ENCODE data around the gene ETS1. TPM values are rescaled to one million over a fixed set of nuclear protein-coding genes. Genes with fewer than 3 reads are reported as not detected.
"Not testable (repeated sequence)": the region's sequence is repeated elsewhere in the genome, so short reads cannot be mapped to it uniquely, and the experiment has no call there.

The ETS1 gene
- total and polyA plus RNA-seq, 5 donors, result 24.5 to 60.6 (median 50.6) TPM

- no peaks in the 10 kb centered on the region for H3K27me3 ChIP-seq (ENCODE audit: control insufficient read depth, insufficient read depth)
- no peak for ATAC-seq
- no peak overlapping the region for H3K27ac ChIP-seq (ENCODE audit: low read length)
- intact Hi-C loops (cut with DNase I), result no loop called here
- no peak overlapping the region for H3K4me3 ChIP-seq (ENCODE audit: low read length)
- WGBS, result 39% methylated on average over 5 of the region's 5 CpGs
- DNase-seq, result no peak
- peaks cover 22% of the 10 kb centered on the region for H3K4me1 ChIP-seq (ENCODE audit: control insufficient read depth, insufficient read depth, low read length)
- no peaks in the 10 kb centered on the region for H3K9me3 ChIP-seq (ENCODE audit: control insufficient read depth, low read length)
These were observed 129.0 kb downstream of the ETS1 start for GRCh38 chr11:128458321-128458720.

GRCh38 chr11:128457874-128458273, 129.5 kb downstream of the ETS1 start:
- Histone ChIP-seq H3K9me3 (ENCODE audit: control insufficient read depth, low read length) (no peaks in the 10 kb centered on the region), H3K4me3 (ENCODE audit: low read length) (no peak overlapping the region), H3K4me1 (ENCODE audit: control insufficient read depth, insufficient read depth, low read length) (peaks cover 21% of the 10 kb centered on the region), H3K27ac (ENCODE audit: low read length) (no peak overlapping the region), H3K27me3 (ENCODE audit: control insufficient read depth, insufficient read depth) (no peaks in the 10 kb centered on the region)
- ATAC-seq (no peak), DNase-seq (no peak)
- intact Hi-C loops (cut with DNase I), result no loop called here
- WGBS, result 95% methylated on average over 3 of the region's 3 CpGs

GRCh38 chr11:128456566-128457268, 130.6 kb downstream of the ETS1 start:
- Histone ChIP-seq H3K4me1 (ENCODE audit: control insufficient read depth, insufficient read depth, low read length) (peaks cover 21% of the 10 kb centered on the region), H3K4me3 (ENCODE audit: low read length) (no peak overlapping the region), H3K27ac (ENCODE audit: low read length) (peak overlapping the region; percentile 1), H3K27me3 (ENCODE audit: control insufficient read depth, insufficient read depth) (no peaks in the 10 kb centered on the region), H3K9me3 (ENCODE audit: control insufficient read depth, low read length) (no peaks in the 10 kb centered on the region)
- WGBS, result 62% methylated on average over 8 of the region's 8 CpGs
- ATAC-seq (peak; percentile 26 to 63), DNase-seq (peak in 1 of 3 donors; percentile 45)
- intact Hi-C loops (cut with DNase I), result no loop called here

- peak overlapping the region; percentile 21 for H3K27ac ChIP-seq (ENCODE audit: low read length)
- WGBS, result 51% methylated on average over 5 of the region's 5 CpGs
- no peak overlapping the region for H3K4me3 ChIP-seq (ENCODE audit: low read length)
- H3K27me3 ChIP-seq (ENCODE audit: control insufficient read depth, insufficient read depth), result no peaks in the 10 kb centered on the region
- intact Hi-C loops (cut with DNase I), result no loop called here
- H3K4me1 ChIP-seq (ENCODE audit: control insufficient read depth, insufficient read depth, low read length), result peaks cover 21% of the 10 kb centered on the region
- DNase-seq, result no peak
- ATAC-seq, result no peak
- H3K9me3 ChIP-seq (ENCODE audit: control insufficient read depth, low read length), result no peaks in the 10 kb centered on the region
These were observed 131.6 kb downstream of the ETS1 start for GRCh38 chr11:128455766-128456165.

GRCh38 chr11:128453444-128454336, 133.7 kb downstream of the ETS1 start:
- 68% methylated on average over 5 of the region's 5 CpGs for WGBS
- no peak overlapping the region for H3K4me3 ChIP-seq (ENCODE audit: low read length)
- ATAC-seq (peak; percentile 65 to 72), DNase-seq (peak; percentile 68 to 82 (median 71))
- no peaks in the 10 kb centered on the region for H3K9me3 ChIP-seq (ENCODE audit: control insufficient read depth, low read length)
- H3K27me3 ChIP-seq (ENCODE audit: control insufficient read depth, insufficient read depth), result no peaks in the 10 kb centered on the region
- H3K4me1 ChIP-seq (ENCODE audit: control insufficient read depth, insufficient read depth, low read length), result peaks cover 21% of the 10 kb centered on the region
- H3K27ac ChIP-seq (ENCODE audit: low read length), result no peak overlapping the region
- intact Hi-C loops (cut with DNase I), result no loop called here

- Histone ChIP-seq H3K4me1 (ENCODE audit: control insufficient read depth, insufficient read depth, low read length) (peaks cover 19% of the 10 kb centered on the region), H3K27me3 (ENCODE audit: control insufficient read depth, insufficient read depth) (no peaks in the 10 kb centered on the region), H3K27ac (ENCODE audit: low read length) (peak overlapping the region; percentile 76), H3K4me3 (ENCODE audit: low read length) (no peak overlapping the region), H3K9me3 (ENCODE audit: control insufficient read depth, low read length) (no peaks in the 10 kb centered on the region)
- WGBS, result 42% methylated on average over 26 of the region's 26 CpGs
- DNase-seq (peak; percentile 90 to 93 (median 92)), ATAC-seq (peak; percentile 92 to 93)
- intact Hi-C loops (cut with DNase I), result no loop called here
These were observed 135.5 kb downstream of the ETS1 start for GRCh38 chr11:128451652-128452470.

DNA sequence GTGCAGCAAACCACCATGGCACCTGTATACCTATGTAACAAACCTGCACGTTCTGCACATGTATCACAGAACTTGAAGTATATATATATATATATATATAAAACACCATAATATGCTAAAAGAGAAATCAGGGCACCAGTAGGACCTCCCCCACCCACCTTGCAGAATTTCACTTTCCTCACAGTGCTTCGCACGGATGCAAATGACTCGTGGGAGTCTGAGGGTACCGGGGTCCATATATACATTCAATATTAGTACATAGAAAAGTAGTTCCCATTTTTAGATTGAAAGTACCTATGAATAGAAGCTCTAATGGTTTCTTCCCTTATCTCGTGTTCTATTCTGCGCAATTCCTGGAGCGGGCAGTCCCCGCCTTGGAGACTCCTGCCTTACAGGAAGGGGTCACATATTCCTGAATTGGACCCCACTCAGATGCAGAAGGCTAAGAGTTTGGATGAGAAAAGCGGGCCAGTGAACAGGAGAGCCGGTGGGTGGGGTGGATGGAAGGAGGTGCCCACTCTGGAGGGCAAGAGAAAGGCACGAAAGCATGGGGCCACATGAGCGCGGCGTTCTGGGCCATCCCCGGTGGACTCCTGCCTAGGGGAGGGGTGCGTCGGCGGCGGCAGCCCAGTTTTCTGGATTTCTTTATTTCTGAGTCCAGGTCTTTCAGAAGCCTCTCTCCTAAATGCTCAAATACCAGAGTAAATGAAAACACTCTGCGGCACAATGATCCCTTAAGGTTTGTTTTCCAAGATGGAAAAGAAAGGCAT, 136.3 kb downstream of the ETS1 start:
- peak in 1 of 2 donors; percentile 11 for ATAC-seq
- 67% methylated on average over 21 of the region's 21 CpGs for whole genome bisulfite sequencing
- peaks cover 14% of the 10 kb centered on the region for H3K4me1 ChIP-seq (ENCODE audit: control insufficient read depth, insufficient read depth, low read length)
- peak in 1 of 3 donors; percentile 64 for DNase-seq
- H3K4me3 ChIP-seq (ENCODE audit: low read length), result no peak overlapping the region
- peak overlapping the region; percentile 22 for H3K27ac ChIP-seq (ENCODE audit: low read length)
- no peaks in the 10 kb centered on the region for H3K27me3 ChIP-seq (ENCODE audit: control insufficient read depth, insufficient read depth)
- no peaks in the 10 kb centered on the region for H3K9me3 ChIP-seq (ENCODE audit: control insufficient read depth, low read length)
- intact Hi-C loops (cut with DNase I), result no loop called here

- DNase-seq; ATAC-seq; H3K9me3 ChIP-seq (ENCODE audit: control insufficient read depth, low read length); intact Hi-C loops (cut with DNase I); H3K4me3 ChIP-seq (ENCODE audit: low read length); H3K4me1 ChIP-seq (ENCODE audit: control insufficient read depth, insufficient read depth, low read length); H3K27ac ChIP-seq (ENCODE audit: low read length); H3K27me3 ChIP-seq (ENCODE audit: control insufficient read depth, insufficient read depth): not testable (repeated sequence)
- WGBS, result 73% methylated on average over 4 of the region's 4 CpGs
These were observed 136.9 kb downstream of the ETS1 start for GRCh38 chr11:128450425-128450824.

DNA sequence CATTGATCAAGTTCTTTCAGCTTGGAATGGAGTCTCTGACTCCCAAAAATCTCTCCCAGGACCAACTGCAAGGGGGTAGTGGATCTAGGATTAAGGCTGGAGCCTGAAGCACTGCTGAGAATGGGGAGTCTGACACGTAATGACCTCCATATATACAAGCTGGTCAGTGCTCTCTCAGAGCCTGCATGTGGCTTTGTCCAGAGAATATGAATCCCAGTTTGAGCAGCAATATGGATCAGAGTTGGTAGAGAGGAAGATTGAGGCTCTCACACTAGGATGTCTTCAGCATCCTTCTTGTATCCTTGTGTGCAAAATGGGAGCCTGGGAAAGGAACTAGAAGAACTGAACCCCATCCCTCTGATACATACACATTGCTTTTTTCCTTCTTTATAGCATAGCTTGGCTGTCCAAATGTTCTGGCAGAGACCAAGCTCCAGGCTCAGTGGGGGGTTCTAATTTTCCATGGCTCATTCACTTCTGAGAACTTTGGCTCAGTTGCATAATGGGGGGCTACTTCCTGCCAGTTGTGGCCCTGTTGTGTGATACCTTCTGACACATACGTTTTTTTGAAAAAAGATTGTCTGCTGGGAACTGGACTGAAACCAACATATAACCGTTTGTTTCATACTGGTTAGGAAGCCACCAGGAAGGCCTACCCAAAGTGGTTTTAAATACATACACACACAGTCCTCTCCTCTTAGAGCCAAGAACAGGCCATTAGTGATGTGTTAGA, 138.2 kb downstream of the ETS1 start:
- H3K9me3 ChIP-seq (ENCODE audit: control insufficient read depth, low read length), result no peaks in the 10 kb centered on the region
- H3K4me1 ChIP-seq (ENCODE audit: control insufficient read depth, insufficient read depth, low read length), result peaks cover 8% of the 10 kb centered on the region
- ATAC-seq (no peak), DNase-seq (no peak)
- WGBS, result 70% methylated on average over 3 of the region's 3 CpGs
- H3K27ac ChIP-seq (ENCODE audit: low read length), result no peak overlapping the region
- intact Hi-C loops (cut with DNase I), result no loop called here
- H3K4me3 ChIP-seq (ENCODE audit: low read length), result no peak overlapping the region
- no peaks in the 10 kb centered on the region for H3K27me3 ChIP-seq (ENCODE audit: control insufficient read depth, insufficient read depth)

All from right cardiac atrium (tissue), 5 donors.